LNCAP (cell line): Measurements from ENCODE around the gene IL1R1.

ENCODE experiments used
- CTCF ChIP-seq: fragments of 450-650 bp; IDR thresholded peaks from 2 replicates; pipeline ENCODE4 v1.5.1; 2017; ENCODE audit warnings: mild to moderate bottlenecking

IL1R1 gene

GRCh38 chr2:102140377-102140776 is 2.2 kb upstream of the IL1R1 start:
- no peak for TF ChIP-seq CTCF

DNA sequence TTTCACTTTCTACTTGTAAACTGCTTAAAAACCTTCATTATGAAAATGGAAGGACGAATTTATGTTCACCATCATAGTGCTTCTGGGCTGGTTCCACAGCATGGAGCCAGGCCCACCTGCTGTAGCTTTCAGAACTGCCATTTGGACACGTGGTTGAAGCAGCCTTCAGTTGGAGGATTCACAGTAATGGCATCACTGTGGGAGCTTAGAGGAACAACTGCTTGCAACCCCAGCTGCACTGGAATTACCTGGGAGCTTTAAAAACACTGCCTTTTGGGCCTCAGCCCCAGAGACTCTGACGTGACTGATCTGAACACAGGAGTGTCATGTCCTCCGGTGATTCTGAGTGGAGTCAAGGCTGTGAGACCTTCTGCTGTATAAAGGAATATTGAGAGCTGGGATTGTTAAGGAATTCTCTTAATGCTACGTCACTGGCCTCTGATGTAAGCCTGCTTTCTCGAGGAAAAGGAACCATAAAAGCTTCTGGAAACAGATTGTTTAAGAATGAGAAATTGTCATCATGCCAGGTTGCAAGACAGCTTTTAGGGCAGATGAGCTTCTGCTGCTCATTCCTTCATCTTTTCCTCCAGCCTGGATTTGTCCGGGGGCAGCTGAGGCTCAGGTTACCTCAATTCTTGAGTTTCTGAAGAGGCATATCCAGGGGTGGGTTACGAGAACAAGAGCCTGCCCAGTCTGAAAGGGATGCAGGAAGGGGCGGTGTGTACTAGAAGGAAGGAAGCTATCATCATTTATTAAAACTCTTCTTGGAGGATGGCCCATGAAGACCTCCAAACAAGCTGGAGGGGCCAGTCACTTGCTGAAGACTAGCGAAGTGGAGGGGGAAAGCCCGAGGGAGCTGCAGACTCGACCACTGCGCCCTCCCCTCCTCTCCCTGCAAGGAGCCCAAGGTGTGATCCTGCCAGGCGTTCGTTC is 1.3 kb upstream of the IL1R1 start:
- no peak for TF ChIP-seq CTCF

DNA sequence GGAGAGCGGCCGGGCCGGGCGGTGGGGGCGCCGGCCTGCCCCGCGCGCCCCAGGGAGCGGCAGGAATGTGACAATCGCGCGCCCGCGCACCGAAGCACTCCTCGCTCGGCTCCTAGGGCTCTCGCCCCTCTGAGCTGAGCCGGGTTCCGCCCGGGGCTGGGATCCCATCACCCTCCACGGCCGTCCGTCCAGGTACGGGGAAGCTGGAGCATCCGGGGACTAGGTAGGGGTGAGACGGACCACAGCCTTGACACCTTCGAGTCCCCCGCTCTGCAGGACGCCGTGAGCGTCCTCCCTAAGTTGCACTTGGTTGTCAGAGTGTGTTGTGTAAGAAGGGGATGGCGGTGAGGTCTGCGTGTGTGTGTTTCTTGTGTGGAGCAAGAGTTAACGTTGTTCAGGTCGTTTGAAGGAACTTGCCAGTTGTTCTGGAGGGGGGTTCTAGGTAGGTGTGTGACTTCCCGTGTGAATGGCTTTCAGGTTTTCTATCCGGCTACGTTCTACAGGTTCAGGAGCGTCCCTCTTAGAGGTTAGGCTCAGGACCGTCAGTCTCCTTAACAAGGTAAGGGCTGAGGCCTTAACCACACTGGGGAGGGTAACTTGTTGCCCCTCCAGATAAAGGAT is 393 bp downstream of the IL1R1 start:
- no peak for TF ChIP-seq CTCF

DNA sequence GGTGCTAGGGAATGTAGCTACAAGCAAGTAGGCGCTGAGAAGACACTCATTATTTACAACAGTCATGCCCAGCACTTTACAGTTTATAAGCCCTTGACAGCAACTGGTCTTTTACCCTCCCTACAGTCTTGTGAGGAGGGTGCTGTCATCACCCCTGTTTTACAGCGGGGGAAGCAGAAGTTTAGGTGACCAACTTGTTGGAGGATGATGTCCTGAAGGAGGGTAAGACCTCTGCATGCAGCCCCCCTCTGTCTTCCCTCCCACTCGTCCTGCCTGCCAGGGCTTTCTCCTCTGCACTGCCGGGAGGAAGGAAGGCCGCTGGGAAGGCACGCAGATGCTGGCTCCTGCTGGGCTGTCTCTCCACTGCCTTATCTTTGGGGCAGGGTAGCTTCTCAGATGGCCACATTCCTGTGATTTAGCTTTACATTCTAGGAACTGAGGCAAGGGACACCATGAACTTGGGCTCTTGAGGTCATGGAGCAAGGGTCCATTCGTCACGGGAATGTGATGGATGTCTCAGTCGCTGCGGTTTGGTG is 972 bp downstream of the IL1R1 start:
- no peak for TF ChIP-seq CTCF

GRCh38 chr2:102144128-102144527 is 1.6 kb downstream of the IL1R1 start:
- no peak for TF ChIP-seq CTCF

DNA sequence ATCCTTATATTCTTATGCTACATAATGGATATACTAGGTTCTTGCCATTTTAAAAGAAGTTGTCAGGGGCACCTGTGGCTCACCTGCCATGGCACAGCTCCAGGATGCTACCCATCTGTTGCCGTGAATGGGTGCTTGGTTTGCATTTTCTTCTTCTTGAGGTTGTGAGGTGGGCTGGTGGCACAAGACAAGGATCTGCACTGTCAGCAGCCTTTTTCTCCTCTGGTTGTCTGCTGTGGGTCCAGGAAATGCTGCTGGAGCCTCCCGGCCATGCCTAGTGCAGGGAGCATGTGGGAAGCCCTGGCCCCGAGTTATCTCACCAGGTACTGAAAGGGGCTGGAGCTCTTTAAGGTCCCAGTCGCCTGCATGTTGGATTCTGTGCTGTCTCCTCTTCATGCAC is 2.6 kb downstream of the IL1R1 start:
- TF ChIP-seq CTCF, result no peak

- no peak for TF ChIP-seq CTCF
Measured at GRCh38 chr2:102145934-102146333, 3.4 kb downstream of the IL1R1 start.
